HEK293 (cell line): Measurements from ENCODE around the gene SERGEF.

Source experiments
- BCL11A ChIP-seq: fragments of 450-650 bp; formaldehyde crosslinking; IDR thresholded peaks from 2 replicates; pipeline ENCODE4 v1.5.1; 2016; ENCODE audit warnings: low read depth, missing biosample characterization, missing genetic modification characterization
- KLF10 ChIP-seq: fragments of 450-650 bp; IDR thresholded peaks from 2 replicates; pipeline ENCODE4 v1.5.1; 2018; ENCODE audit warnings: missing biosample characterization, mild to moderate bottlenecking, missing genetic modification characterization
- SP2 ChIP-seq: fragments of 450-650 bp; formaldehyde crosslinking; IDR thresholded peaks from 2 replicates; pipeline ENCODE4 v1.5.1; 2016; ENCODE audit warnings: missing biosample characterization, missing genetic modification characterization
- ZFHX2 ChIP-seq: fragments of 450-650 bp; formaldehyde crosslinking; conservative IDR thresholded peaks from 2 replicates; pipeline ENCODE4 v1.5.1; 2016; ENCODE audit warnings: missing biosample characterization, missing genetic modification characterization
- ZNF138 ChIP-seq: fragments of 450-650 bp; formaldehyde crosslinking; IDR thresholded peaks from 2 replicates; pipeline ENCODE4 v1.5.1; 2016; ENCODE audit warnings: missing biosample characterization, missing genetic modification characterization, borderline replicate concordance
- ZNF155 ChIP-seq: fragments of 450-650 bp; formaldehyde crosslinking; IDR thresholded peaks from 2 replicates; pipeline ENCODE4 v1.5.1; 2016; ENCODE audit warnings: missing biosample characterization, missing genetic modification characterization
- ZNF169 ChIP-seq: fragments of 450-650 bp; formaldehyde crosslinking; IDR thresholded peaks from 2 replicates; pipeline ENCODE4 v1.5.1; 2016; ENCODE audit warnings: missing biosample characterization, missing genetic modification characterization
- ZNF174 ChIP-seq: fragments of 450-650 bp; formaldehyde crosslinking; IDR thresholded peaks from 2 replicates; pipeline ENCODE4 v1.5.0; 2017; ENCODE audit warnings: missing biosample characterization, mild to moderate bottlenecking, missing genetic modification characterization
- ZNF274 ChIP-seq, 2 experiments: fragments of 200-500 bp in 1 of 2; fragments of 450-650 bp in 1 of 2; sonication (Bioruptor generic) in 1 of 2; formaldehyde crosslinking in 1 of 2; IDR thresholded peaks; 2 replicates each; pipeline versions ENCODE4 v1.5.1 to v1.6.1; 2014 to 2016; ENCODE audit warnings: borderline replicate concordance in 1 of 2, inconsistent platforms in 1 of 2, low read length in 1 of 2, missing biosample characterization in 1 of 2, missing genetic modification characterization in 1 of 2
- ZNF48 ChIP-seq: fragments of 450-650 bp; formaldehyde crosslinking; IDR thresholded peaks from 2 replicates; pipeline ENCODE4 v1.5.1; 2016; ENCODE audit warnings: missing biosample characterization, missing genetic modification characterization
- ZNF830 ChIP-seq: fragments of 450-650 bp; IDR thresholded peaks from 2 replicates; pipeline ENCODE4 v1.5.0; 2018; ENCODE audit warnings: missing biosample characterization, missing genetic modification characterization, low read depth, mild to moderate bottlenecking, moderate library complexity
- TF ChIP-seq, protein P1 (sequence below): fragments of 450-650 bp; formaldehyde crosslinking; IDR thresholded peaks from 2 replicates; pipeline ENCODE4 v1.5.1; 2016; ENCODE audit warnings: missing biosample characterization, missing genetic modification characterization
- TF ChIP-seq, protein P2 (sequence below): fragments of 450-650 bp; formaldehyde crosslinking; IDR thresholded peaks from 2 replicates; pipeline ENCODE4 v1.5.1; 2016; ENCODE audit warnings: missing biosample characterization, missing genetic modification characterization

DNA sequence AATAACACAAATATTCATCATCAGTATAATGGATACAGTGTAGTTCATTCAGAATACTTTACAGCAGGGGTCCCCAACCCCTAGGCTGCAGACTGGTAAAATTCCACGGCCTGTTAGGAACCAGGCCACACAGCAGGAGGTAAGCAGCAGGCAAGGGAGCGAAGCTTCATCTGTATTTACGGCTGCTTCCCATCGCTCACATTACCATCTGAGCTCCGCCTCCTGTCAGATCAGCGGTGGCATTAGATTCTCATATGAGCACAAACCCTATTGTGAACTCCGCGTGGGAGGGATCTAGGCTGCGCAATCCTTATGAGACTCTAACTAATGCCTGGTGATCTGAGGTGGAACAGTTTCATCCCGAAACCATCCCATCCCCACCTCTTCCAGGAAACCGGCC is 125.1 kb downstream of the SERGEF start:
- TF ChIP-seq ZNF138 (tag by site-specific recombination) (no peak), ZNF174 (tag by site-specific recombination) (no peak), KLF10 (no peak), ZNF155 (tag by site-specific recombination) (no peak), ZNF274 (IDR thresholded peaks at IDR 0.05; ENCODE audit: low read length) (no peak), ZNF274 (tag by site-specific recombination; IDR thresholded peaks at IDR 0.05; ENCODE audit: borderline replicate concordance) (no peak), ZNF169 (tag by site-specific recombination) (no peak), SP2 (no peak; the same call in 1 of the 2 replicates), ZNF48 (tag by site-specific recombination) (no peak), ZFHX2 (tag by site-specific recombination) (no peak), ZNF830 (tag by site-specific recombination) (no peak), BCL11A (tag by site-specific recombination) (no peak)
- TF ChIP-seq, protein P1, sequence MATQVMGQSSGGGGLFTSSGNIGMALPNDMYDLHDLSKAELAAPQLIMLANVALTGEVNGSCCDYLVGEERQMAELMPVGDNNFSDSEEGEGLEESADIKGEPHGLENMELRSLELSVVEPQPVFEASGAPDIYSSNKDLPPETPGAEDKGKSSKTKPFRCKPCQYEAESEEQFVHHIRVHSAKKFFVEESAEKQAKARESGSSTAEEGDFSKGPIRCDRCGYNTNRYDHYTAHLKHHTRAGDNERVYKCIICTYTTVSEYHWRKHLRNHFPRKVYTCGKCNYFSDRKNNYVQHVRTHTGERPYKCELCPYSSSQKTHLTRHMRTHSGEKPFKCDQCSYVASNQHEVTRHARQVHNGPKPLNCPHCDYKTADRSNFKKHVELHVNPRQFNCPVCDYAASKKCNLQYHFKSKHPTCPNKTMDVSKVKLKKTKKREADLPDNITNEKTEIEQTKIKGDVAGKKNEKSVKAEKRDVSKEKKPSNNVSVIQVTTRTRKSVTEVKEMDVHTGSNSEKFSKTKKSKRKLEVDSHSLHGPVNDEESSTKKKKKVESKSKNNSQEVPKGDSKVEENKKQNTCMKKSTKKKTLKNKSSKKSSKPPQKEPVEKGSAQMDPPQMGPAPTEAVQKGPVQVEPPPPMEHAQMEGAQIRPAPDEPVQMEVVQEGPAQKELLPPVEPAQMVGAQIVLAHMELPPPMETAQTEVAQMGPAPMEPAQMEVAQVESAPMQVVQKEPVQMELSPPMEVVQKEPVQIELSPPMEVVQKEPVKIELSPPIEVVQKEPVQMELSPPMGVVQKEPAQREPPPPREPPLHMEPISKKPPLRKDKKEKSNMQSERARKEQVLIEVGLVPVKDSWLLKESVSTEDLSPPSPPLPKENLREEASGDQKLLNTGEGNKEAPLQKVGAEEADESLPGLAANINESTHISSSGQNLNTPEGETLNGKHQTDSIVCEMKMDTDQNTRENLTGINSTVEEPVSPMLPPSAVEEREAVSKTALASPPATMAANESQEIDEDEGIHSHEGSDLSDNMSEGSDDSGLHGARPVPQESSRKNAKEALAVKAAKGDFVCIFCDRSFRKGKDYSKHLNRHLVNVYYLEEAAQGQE (tag by site-specific recombination): no peak
- TF ChIP-seq, protein P2, sequence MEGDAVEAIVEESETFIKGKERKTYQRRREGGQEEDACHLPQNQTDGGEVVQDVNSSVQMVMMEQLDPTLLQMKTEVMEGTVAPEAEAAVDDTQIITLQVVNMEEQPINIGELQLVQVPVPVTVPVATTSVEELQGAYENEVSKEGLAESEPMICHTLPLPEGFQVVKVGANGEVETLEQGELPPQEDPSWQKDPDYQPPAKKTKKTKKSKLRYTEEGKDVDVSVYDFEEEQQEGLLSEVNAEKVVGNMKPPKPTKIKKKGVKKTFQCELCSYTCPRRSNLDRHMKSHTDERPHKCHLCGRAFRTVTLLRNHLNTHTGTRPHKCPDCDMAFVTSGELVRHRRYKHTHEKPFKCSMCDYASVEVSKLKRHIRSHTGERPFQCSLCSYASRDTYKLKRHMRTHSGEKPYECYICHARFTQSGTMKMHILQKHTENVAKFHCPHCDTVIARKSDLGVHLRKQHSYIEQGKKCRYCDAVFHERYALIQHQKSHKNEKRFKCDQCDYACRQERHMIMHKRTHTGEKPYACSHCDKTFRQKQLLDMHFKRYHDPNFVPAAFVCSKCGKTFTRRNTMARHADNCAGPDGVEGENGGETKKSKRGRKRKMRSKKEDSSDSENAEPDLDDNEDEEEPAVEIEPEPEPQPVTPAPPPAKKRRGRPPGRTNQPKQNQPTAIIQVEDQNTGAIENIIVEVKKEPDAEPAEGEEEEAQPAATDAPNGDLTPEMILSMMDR: no peak
